Panc1 (cell line): ENCODE data around the gene CCNL2. TPM values are rescaled to one million over a fixed set of nuclear protein-coding genes. Genes with fewer than 3 reads are reported as not detected.
A peak's percentile ranks its signal among the peaks of the same experiment; 100 is the strongest.

ENCODE experiments used
- ATAC-seq: fragments of 200-7000 bp; cut with Tn5 transposase; 2 replicates; pipeline ENCODE4 v1.9.1; 2020; ENCODE audit warnings: mild to moderate bottlenecking, moderate library complexity
- BruUV-seq: library from RNA; stranded (reverse); fragments of 400-500 nt; replicated peaks from 2 replicates; lab custom pipeline; 2021; lab: Mats Ljungman, UMichigan
- CTCF ChIA-PET: fragments of 300-600 bp; sonication (Branson Sonifier 250); formaldehyde crosslinking; loops from one replicate; lab custom pipeline; 2022; ENCODE audit warnings: antibody characterized with exemption; lab: Charles Lee
- POLR2A ChIA-PET: fragments of 300-600 bp; sonication (Branson Sonifier 250); formaldehyde crosslinking; loops from one replicate; lab custom pipeline; 2022; ENCODE audit warnings: antibody characterized with exemption; lab: Charles Lee
- DNase-seq: peaks from one replicate; pipeline ENCODE4 v3.0.0-alpha.2; 2010; ENCODE audit warnings: low read depth, low spot score
- H3K27ac ChIP-seq: 2 replicates; pipeline ENCODE4 v1.5.1; 2011; ENCODE audit warnings: mild to moderate bottlenecking, low read length, inconsistent platforms
- H3K27me3 ChIP-seq: fragments of 200-500 bp; sonication (Bioruptor generic); 2 replicates; pipeline ENCODE4 v1.6.0; 2014; ENCODE audit warnings: low read length, inconsistent platforms; ENCODE audit not compliant: control insufficient read depth, insufficient read depth
- H3K36me3 ChIP-seq: fragments of 200-500 bp; sonication (Bioruptor generic); 2 replicates; pipeline ENCODE4 v1.5.1; 2014; ENCODE audit warnings: inconsistent platforms, mild to moderate bottlenecking, low read length, moderate library complexity; ENCODE audit not compliant: control insufficient read depth, insufficient read depth
- H3K4me1 ChIP-seq: 2 replicates; pipeline ENCODE4 v1.5.1; 2011; ENCODE audit warnings: inconsistent platforms, mild to moderate bottlenecking, low read length, moderate library complexity; ENCODE audit not compliant: control insufficient read depth, insufficient read depth
- H3K4me3 ChIP-seq, 2 experiments: 2 replicates each; pipeline ENCODE4 v1.5.1; 2011 to 2012; ENCODE audit warnings: low read depth in 2 of 2, low read length in 2 of 2, mild to moderate bottlenecking in 2 of 2, inconsistent platforms in 1 of 2, moderate library complexity in 1 of 2
- H3K9me3 ChIP-seq: fragments of 200-500 bp; sonication (Bioruptor generic); 2 replicates; pipeline ENCODE4 v1.5.1; 2014; ENCODE audit warnings: low read depth, mild to moderate bottlenecking, inconsistent platforms, low read length, moderate library complexity; ENCODE audit not compliant: control insufficient read depth, insufficient read depth
- CTCF ChIP-seq: fragments of 450-650 bp; IDR thresholded peaks from 2 replicates; pipeline ENCODE4 v1.5.1; 2017; ENCODE audit warnings: mild to moderate bottlenecking
- POLR2AphosphoS5 ChIP-seq: IDR thresholded peaks from 2 replicates; pipeline ENCODE4 v1.6.1; 2012; ENCODE audit warnings: mild to moderate bottlenecking, low read depth, low read length, moderate library complexity
- SIN3A ChIP-seq: IDR thresholded peaks from 2 replicates; pipeline ENCODE4 v1.6.1; 2012; ENCODE audit warnings: low read depth, mild to moderate bottlenecking, low read length, moderate library complexity, borderline replicate concordance; ENCODE audit not compliant: insufficient read depth
- TCF7L2 ChIP-seq: IDR thresholded peaks from 2 replicates; pipeline ENCODE4 v1.6.1; 2011; ENCODE audit warnings: mild to moderate bottlenecking, low read depth, low read length, inconsistent platforms
- in situ Hi-C: cut with HindIII; loops from 2 replicates; pipeline ENCODE4 v1.10.0; 2016; ENCODE audit warnings: low sequenced_read_pairs, low pct_unique_long_range_greater_than_20kb
- intact Hi-C: fragments of 100-400 bp; cut with micrococcal nuclease; formaldehyde crosslinking; loops from one replicate; pipeline ENCODE4 v1.10.0; 2022; ENCODE audit not compliant: unreplicated experiment
- total RNA-seq: library from RNA; stranded (reverse); gene quantifications from one replicate; pipeline ENCODE4 v1.2.1, GENCODE V29; 2021; ENCODE audit not compliant: unreplicated experiment
- TF ChIP-seq, protein P1 (sequence below), 2 experiments: IDR thresholded peaks; 2 replicates each; pipeline ENCODE4 v1.6.1; 2011 to 2012; ENCODE audit warnings: low read depth in 2 of 2, control low read depth in 1 of 2, low read length in 1 of 2, mild to moderate bottlenecking in 1 of 2, moderate library complexity in 1 of 2; ENCODE audit not compliant: insufficient read depth in 1 of 2

CCNL2 gene
- total RNA-seq, 1 experiment from 2014 or later: 297 TPM

DNA sequence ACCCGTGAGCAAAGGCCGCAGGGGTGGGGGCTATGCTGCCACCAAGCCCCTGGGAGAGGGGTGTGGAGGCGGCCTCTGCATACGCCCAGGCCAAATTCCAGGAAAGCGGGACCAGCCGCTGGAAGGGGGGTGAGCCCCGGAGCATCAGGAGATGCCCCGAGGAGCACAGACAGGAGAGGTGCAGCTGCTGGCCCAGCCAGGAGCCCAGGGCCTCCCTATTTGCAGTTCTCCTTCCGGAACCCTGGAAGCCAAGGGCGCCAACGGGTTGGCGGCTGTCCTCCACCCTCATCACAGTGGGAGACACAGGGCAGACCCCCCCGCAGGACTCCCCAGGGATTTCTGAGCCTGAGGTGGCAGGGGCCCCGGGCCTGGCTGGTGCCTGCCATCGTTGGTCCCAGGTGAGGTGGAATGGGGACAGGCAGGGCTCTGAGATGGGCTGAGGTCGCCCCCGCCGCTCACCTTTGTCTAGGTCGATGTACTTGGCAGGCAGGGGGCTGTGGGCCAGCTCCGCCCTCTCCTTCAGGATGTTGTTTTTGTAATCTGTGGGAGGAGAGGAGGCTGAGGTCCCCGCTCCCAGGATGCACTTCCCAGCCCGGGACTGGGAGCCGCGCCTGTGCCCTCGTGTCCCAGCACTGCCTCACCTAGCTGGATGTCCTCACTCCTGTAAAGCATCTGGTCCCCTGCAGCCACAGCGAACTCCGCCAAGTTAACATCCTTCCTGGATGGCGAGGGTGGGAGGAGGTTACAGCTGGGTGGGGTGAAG is 45.6 kb downstream of the CCNL2 start:
- Histone ChIP-seq H3K27ac (peak overlapping the region; percentile 85), H3K36me3 (no peaks in the 10 kb centered on the region), H3K27me3 (no peaks in the 10 kb centered on the region), H3K4me3 (no peak overlapping the region), H3K9me3 (no peaks in the 10 kb centered on the region), H3K4me1 (peaks cover 48% of the 10 kb centered on the region)
- TF ChIP-seq, protein P1, sequence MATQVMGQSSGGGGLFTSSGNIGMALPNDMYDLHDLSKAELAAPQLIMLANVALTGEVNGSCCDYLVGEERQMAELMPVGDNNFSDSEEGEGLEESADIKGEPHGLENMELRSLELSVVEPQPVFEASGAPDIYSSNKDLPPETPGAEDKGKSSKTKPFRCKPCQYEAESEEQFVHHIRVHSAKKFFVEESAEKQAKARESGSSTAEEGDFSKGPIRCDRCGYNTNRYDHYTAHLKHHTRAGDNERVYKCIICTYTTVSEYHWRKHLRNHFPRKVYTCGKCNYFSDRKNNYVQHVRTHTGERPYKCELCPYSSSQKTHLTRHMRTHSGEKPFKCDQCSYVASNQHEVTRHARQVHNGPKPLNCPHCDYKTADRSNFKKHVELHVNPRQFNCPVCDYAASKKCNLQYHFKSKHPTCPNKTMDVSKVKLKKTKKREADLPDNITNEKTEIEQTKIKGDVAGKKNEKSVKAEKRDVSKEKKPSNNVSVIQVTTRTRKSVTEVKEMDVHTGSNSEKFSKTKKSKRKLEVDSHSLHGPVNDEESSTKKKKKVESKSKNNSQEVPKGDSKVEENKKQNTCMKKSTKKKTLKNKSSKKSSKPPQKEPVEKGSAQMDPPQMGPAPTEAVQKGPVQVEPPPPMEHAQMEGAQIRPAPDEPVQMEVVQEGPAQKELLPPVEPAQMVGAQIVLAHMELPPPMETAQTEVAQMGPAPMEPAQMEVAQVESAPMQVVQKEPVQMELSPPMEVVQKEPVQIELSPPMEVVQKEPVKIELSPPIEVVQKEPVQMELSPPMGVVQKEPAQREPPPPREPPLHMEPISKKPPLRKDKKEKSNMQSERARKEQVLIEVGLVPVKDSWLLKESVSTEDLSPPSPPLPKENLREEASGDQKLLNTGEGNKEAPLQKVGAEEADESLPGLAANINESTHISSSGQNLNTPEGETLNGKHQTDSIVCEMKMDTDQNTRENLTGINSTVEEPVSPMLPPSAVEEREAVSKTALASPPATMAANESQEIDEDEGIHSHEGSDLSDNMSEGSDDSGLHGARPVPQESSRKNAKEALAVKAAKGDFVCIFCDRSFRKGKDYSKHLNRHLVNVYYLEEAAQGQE (IDR thresholded peaks at IDR 0.05; ENCODE audit: insufficient read depth in 1 of 2, low read depth in 2 of 2, low read length in 1 of 2): no peak
- TF ChIP-seq POLR2AphosphoS5: peak; percentile 64; the same call in 1 of the 2 replicates
- TF ChIP-seq TCF7L2: no peak
- no peak for TF ChIP-seq CTCF
- TF ChIP-seq SIN3A: 0 out of 2 replicates have a peak, but pooled peaks have one; percentile 49
- ATAC-seq: peak; percentile 7
- intact Hi-C loops (no loop called here), in situ Hi-C loops (no loop called here)
- ChIA-PET CTCF (no interaction called here), POLR2A (no interaction called here)
- no peak for DNase-seq
- TSS peak; percentile 68 for BruUV-seq

- H3K27me3 ChIP-seq: no peaks in the 10 kb centered on the region
- in situ Hi-C loops (no loop called here), intact Hi-C loops (no loop called here)
- no peak for ATAC-seq
- H3K27ac ChIP-seq: peak overlapping the region; percentile 85
- CTCF ChIA-PET: no interaction called here
- TF ChIP-seq POLR2AphosphoS5 (no peak; the same call in 1 of the 2 replicates), SIN3A (no peak), TCF7L2 (no peak), CTCF (no peak)
- TF ChIP-seq, protein P1 (IDR thresholded peaks at IDR 0.05; ENCODE audit: insufficient read depth in 1 of 2, low read depth in 2 of 2, low read length in 1 of 2): no peak
- H3K9me3 ChIP-seq: no peaks in the 10 kb centered on the region
- H3K4me1 ChIP-seq: peaks cover 41% of the 10 kb centered on the region
- no peak overlapping the region for H3K4me3 ChIP-seq
- POLR2A ChIA-PET: no interaction called here
- no peaks in the 10 kb centered on the region; the same call in 1 of the 2 replicates for H3K36me3 ChIP-seq
- no peak for DNase-seq
- BruUV-seq: TSS peak; percentile 80
These were observed 46.2 kb downstream of the CCNL2 start for GRCh38 chr1:1352786-1353388.
